IMR-90 (cell line): Measurements from ENCODE around the gene CD6.

Source experiments
- BHLHE40 ChIP-seq: fragments of 150-350 bp; IDR thresholded peaks from 2 replicates; pipeline ENCODE4 v1.6.1; 2016; ENCODE audit warnings: mild to moderate bottlenecking, low read depth, low read length
- CEBPB ChIP-seq: IDR thresholded peaks from 2 replicates; pipeline ENCODE4 v1.6.1; 2012; ENCODE audit warnings: low read depth, low read length, improper control_type of control experiment
- CHD1 ChIP-seq: IDR thresholded peaks from 2 replicates; pipeline ENCODE4 v1.6.1; 2012; ENCODE audit warnings: low read depth, low read length, improper control_type of control experiment
- MXI1 ChIP-seq: IDR thresholded peaks from 2 replicates; pipeline ENCODE4 v1.6.1; 2012; ENCODE audit warnings: low read depth, mild to moderate bottlenecking, low read length, moderate library complexity, borderline replicate concordance
- POLR2A ChIP-seq: IDR thresholded peaks from 2 replicates; pipeline ENCODE4 v1.6.1; 2012; ENCODE audit warnings: mild to moderate bottlenecking, low read depth, low read length
- RAD21 ChIP-seq: IDR thresholded peaks from 2 replicates; pipeline ENCODE4 v1.6.1; 2012; ENCODE audit warnings: low read length, improper control_type of control experiment
- RCOR1 ChIP-seq: IDR thresholded peaks from 2 replicates; pipeline ENCODE4 v1.6.1; 2012; ENCODE audit warnings: mild to moderate bottlenecking, low read length, improper control_type of control experiment; ENCODE audit not compliant: insufficient replicate concordance
- RFX5 ChIP-seq: IDR thresholded peaks from 2 replicates; pipeline ENCODE4 v1.8.0; 2012; ENCODE audit warnings: low read depth, mild to moderate bottlenecking, low read length, moderate library complexity
- SMC3 ChIP-seq: fragments of 150-350 bp; IDR thresholded peaks from 2 replicates; pipeline ENCODE4 v1.6.1; 2016; ENCODE audit warnings: low read depth, mild to moderate bottlenecking, antibody characterized with exemption, low read length, moderate library complexity
- TF ChIP-seq, protein P1 (sequence below): conservative IDR thresholded peaks from 2 replicates; pipeline ENCODE4 v1.5.1; 2012; ENCODE audit warnings: mild to moderate bottlenecking, low read depth, low read length, improper control_type of control experiment
- TF ChIP-seq, protein P2 (sequence below): fragments of 150-350 bp; IDR thresholded peaks from 2 replicates; pipeline ENCODE4 v1.6.1; 2016; ENCODE audit warnings: low read depth, mild to moderate bottlenecking, low read length, moderate library complexity, borderline replicate concordance
- TF ChIP-seq, protein P3 (sequence below): fragments of 150-350 bp; IDR thresholded peaks from 2 replicates; pipeline ENCODE4 v1.6.1; 2017; ENCODE audit warnings: mild to moderate bottlenecking, antibody characterized with exemption, low read length, low read depth

DNA sequence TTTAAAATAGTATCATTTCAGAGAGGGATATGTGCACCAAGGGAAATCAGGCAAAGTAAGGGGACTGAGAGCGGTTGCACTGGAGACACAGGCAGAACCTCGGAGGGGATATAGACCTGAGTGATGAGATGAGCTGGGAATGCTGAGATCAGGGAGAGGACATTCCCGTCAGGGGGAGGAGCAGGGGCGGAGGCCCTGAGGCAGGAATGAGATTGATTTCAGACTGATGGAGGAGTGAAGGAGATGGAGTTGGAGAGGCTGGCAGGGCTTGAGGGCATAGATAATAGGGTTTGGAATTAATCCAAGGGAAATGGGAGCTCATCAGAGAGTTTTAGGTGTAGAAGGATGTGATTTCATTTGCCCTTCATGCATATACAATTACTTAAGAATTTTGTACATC, 13.2 kb downstream of the CD6 start:
- TF ChIP-seq, protein P1, sequence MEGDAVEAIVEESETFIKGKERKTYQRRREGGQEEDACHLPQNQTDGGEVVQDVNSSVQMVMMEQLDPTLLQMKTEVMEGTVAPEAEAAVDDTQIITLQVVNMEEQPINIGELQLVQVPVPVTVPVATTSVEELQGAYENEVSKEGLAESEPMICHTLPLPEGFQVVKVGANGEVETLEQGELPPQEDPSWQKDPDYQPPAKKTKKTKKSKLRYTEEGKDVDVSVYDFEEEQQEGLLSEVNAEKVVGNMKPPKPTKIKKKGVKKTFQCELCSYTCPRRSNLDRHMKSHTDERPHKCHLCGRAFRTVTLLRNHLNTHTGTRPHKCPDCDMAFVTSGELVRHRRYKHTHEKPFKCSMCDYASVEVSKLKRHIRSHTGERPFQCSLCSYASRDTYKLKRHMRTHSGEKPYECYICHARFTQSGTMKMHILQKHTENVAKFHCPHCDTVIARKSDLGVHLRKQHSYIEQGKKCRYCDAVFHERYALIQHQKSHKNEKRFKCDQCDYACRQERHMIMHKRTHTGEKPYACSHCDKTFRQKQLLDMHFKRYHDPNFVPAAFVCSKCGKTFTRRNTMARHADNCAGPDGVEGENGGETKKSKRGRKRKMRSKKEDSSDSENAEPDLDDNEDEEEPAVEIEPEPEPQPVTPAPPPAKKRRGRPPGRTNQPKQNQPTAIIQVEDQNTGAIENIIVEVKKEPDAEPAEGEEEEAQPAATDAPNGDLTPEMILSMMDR = no peak
- TF ChIP-seq, protein P2, sequence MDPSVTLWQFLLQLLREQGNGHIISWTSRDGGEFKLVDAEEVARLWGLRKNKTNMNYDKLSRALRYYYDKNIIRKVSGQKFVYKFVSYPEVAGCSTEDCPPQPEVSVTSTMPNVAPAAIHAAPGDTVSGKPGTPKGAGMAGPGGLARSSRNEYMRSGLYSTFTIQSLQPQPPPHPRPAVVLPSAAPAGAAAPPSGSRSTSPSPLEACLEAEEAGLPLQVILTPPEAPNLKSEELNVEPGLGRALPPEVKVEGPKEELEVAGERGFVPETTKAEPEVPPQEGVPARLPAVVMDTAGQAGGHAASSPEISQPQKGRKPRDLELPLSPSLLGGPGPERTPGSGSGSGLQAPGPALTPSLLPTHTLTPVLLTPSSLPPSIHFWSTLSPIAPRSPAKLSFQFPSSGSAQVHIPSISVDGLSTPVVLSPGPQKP = no peak
- TF ChIP-seq POLR2A (no peak), RCOR1 (no peak), RAD21 (no peak), BHLHE40 (no peak), SMC3 (no peak), CEBPB (no peak), RFX5 (no peak), MXI1 (no peak), CHD1 (no peak)
- TF ChIP-seq, protein P3, sequence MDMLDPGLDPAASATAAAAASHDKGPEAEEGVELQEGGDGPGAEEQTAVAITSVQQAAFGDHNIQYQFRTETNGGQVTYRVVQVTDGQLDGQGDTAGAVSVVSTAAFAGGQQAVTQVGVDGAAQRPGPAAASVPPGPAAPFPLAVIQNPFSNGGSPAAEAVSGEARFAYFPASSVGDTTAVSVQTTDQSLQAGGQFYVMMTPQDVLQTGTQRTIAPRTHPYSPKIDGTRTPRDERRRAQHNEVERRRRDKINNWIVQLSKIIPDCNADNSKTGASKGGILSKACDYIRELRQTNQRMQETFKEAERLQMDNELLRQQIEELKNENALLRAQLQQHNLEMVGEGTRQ = no peak
